ENCODE results near the gene RASA3. TPM values are rescaled to one million over a fixed set of nuclear protein-coding genes. Genes with fewer than 3 reads are reported as not detected.

The RASA3 gene
- total and polyA plus RNA-seq, 10 of the 15 experiments (the other 5 are each of a cell fraction or from before 2014, with no cell fraction given) = 0.79 to 33.9 (median 17.6) TPM

DNA sequence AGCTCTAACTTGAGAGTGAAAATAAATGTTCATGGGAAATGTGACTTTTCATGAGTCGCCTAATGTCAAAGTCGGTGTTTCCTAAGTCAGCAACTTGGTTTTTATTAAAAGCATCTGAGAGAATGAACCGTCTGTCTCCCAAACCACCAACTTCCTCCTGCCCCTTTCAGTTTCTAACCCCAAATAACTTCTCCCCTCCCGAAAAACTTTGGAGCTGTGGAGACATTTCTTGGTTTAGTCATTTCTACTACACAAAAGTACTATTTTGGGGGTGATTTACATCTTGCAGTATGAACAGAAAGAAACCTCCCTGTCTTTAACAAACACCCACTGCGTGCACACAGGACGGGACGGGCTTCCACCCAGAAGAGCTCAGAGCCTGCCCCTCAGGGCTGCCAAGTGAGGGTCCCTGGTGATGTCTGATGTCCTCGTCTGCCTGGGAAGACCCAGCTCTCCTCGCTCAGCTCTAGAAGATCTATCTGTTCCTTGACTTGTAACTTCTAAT, 65.0 kb downstream of the RASA3 start (continued):
- TF ChIP-seq, protein P1, sequence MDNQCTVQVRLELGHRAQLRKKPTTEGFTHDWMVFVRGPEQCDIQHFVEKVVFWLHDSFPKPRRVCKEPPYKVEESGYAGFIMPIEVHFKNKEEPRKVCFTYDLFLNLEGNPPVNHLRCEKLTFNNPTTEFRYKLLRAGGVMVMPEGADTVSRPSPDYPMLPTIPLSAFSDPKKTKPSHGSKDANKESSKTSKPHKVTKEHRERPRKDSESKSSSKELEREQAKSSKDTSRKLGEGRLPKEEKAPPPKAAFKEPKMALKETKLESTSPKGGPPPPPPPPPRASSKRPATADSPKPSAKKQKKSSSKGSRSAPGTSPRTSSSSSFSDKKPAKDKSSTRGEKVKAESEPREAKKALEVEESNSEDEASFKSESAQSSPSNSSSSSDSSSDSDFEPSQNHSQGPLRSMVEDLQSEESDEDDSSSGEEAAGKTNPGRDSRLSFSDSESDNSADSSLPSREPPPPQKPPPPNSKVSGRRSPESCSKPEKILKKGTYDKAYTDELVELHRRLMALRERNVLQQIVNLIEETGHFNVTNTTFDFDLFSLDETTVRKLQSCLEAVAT (IDR thresholded peaks at IDR 0.05) = no peak
- TF ChIP-seq NFYB (IDR thresholded peaks at IDR 0.05; ENCODE audit: insufficient read depth, low read depth, low read length) = no peak
- TF ChIP-seq ZNF384 (IDR thresholded peaks at IDR 0.05; ENCODE audit: borderline replicate concordance, low read depth, low read length) = no peak
- TF ChIP-seq, protein P2, sequence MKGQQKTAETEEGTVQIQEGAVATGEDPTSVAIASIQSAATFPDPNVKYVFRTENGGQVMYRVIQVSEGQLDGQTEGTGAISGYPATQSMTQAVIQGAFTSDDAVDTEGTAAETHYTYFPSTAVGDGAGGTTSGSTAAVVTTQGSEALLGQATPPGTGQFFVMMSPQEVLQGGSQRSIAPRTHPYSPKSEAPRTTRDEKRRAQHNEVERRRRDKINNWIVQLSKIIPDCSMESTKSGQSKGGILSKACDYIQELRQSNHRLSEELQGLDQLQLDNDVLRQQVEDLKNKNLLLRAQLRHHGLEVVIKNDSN (IDR thresholded peaks at IDR 0.05; ENCODE audit: borderline replicate concordance, extremely low read length, insufficient read depth, low read depth, low read length) = no peak
- TF ChIP-seq BMI1 (IDR thresholded peaks at IDR 0.05; ENCODE audit: borderline replicate concordance) = no peak
- TF ChIP-seq RAD51 (IDR thresholded peaks at IDR 0.05) = no peak
- TF ChIP-seq, protein P3, sequence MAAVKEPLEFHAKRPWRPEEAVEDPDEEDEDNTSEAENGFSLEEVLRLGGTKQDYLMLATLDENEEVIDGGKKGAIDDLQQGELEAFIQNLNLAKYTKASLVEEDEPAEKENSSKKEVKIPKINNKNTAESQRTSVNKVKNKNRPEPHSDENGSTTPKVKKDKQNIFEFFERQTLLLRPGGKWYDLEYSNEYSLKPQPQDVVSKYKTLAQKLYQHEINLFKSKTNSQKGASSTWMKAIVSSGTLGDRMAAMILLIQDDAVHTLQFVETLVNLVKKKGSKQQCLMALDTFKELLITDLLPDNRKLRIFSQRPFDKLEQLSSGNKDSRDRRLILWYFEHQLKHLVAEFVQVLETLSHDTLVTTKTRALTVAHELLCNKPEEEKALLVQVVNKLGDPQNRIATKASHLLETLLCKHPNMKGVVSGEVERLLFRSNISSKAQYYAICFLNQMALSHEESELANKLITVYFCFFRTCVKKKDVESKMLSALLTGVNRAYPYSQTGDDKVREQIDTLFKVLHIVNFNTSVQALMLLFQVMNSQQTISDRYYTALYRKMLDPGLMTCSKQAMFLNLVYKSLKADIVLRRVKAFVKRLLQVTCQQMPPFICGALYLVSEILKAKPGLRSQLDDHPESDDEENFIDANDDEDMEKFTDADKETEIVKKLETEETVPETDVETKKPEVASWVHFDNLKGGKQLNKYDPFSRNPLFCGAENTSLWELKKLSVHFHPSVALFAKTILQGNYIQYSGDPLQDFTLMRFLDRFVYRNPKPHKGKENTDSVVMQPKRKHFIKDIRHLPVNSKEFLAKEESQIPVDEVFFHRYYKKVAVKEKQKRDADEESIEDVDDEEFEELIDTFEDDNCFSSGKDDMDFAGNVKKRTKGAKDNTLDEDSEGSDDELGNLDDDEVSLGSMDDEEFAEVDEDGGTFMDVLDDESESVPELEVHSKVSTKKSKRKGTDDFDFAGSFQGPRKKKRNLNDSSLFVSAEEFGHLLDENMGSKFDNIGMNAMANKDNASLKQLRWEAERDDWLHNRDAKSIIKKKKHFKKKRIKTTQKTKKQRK (IDR thresholded peaks at IDR 0.05; ENCODE audit: low read depth, low read length) = no peak
- TF ChIP-seq, protein P4, sequence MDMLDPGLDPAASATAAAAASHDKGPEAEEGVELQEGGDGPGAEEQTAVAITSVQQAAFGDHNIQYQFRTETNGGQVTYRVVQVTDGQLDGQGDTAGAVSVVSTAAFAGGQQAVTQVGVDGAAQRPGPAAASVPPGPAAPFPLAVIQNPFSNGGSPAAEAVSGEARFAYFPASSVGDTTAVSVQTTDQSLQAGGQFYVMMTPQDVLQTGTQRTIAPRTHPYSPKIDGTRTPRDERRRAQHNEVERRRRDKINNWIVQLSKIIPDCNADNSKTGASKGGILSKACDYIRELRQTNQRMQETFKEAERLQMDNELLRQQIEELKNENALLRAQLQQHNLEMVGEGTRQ (IDR thresholded peaks at IDR 0.05; ENCODE audit: borderline replicate concordance, low read depth, low read length) = no peak
- TF ChIP-seq, protein P5, sequence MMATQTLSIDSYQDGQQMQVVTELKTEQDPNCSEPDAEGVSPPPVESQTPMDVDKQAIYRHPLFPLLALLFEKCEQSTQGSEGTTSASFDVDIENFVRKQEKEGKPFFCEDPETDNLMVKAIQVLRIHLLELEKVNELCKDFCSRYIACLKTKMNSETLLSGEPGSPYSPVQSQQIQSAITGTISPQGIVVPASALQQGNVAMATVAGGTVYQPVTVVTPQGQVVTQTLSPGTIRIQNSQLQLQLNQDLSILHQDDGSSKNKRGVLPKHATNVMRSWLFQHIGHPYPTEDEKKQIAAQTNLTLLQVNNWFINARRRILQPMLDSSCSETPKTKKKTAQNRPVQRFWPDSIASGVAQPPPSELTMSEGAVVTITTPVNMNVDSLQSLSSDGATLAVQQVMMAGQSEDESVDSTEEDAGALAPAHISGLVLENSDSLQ (IDR thresholded peaks at IDR 0.05) = no peak
- TF ChIP-seq SPI1 (IDR thresholded peaks at IDR 0.05; ENCODE audit: borderline replicate concordance, insufficient read depth, low read depth, low read length) = no peak
- TF ChIP-seq, protein P6, sequence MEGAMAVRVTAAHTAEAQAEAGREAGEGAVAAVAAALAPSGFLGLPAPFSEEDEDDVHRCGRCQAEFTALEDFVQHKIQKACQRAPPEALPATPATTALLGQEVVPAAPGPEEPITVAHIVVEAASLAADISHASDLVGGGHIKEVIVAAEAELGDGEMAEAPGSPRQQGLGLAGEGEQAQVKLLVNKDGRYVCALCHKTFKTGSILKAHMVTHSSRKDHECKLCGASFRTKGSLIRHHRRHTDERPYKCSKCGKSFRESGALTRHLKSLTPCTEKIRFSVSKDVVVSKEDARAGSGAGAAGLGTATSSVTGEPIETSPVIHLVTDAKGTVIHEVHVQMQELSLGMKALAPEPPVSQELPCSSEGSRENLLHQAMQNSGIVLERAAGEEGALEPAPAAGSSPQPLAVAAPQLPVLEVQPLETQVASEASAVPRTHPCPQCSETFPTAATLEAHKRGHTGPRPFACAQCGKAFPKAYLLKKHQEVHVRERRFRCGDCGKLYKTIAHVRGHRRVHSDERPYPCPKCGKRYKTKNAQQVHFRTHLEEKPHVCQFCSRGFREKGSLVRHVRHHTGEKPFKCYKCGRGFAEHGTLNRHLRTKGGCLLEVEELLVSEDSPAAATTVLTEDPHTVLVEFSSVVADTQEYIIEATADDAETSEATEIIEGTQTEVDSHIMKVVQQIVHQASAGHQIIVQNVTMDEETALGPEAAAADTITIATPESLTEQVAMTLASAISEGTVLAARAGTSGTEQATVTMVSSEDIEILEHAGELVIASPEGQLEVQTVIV (IDR thresholded peaks at IDR 0.05; ENCODE audit: borderline replicate concordance, partially characterized antibody) = no peak
- peak; percentile 30 for TF ChIP-seq DPF2 (IDR thresholded peaks at IDR 0.05)
- TF ChIP-seq BCL11A (IDR thresholded peaks at IDR 0.05; ENCODE audit: low read depth, low read length) = peak; percentile 89
- TF ChIP-seq TAF1 (IDR thresholded peaks at IDR 0.05; ENCODE audit: borderline replicate concordance, low read depth, low read length) = peak; percentile 40; the same call in 1 of the 2 replicates
- no peak for TF ChIP-seq SMARCA5 (IDR thresholded peaks at IDR 0.05)
- peak; percentile 40; the same call in 1 of the 2 replicates for TF ChIP-seq NR2F1 (conservative IDR thresholded peaks at IDR 0.05)
- TF ChIP-seq JUND (IDR thresholded peaks at IDR 0.05; ENCODE audit: low read depth, low read length) = peak; percentile 35; the same call in 1 of the 2 replicates
- TF ChIP-seq SMC3 (IDR thresholded peaks at IDR 0.05; ENCODE audit: borderline replicate concordance, low read length) = peak; percentile 4; the same call in 1 of the 2 replicates
- TF ChIP-seq IKZF2 (IDR thresholded peaks at IDR 0.05) = peak; percentile 100
- TF ChIP-seq FOS (IDR thresholded peaks at IDR 0.05; ENCODE audit: borderline replicate concordance, extremely low read depth, insufficient read length) = no peak

Data from GM12878 (cell line).